NB4 (cell line): ENCODE measurements around the gene CYP11A1.

Experiments used
- DNase-seq: peaks from one replicate; pipeline ENCODE4 v3.0.0; 2010; ENCODE audit warnings: low read depth
- H3K4me3 ChIP-seq: one replicate; pipeline ENCODE4 v1.5.1; 2011; ENCODE audit warnings: mild to moderate bottlenecking, low read depth, low read length, moderate library complexity
- MYC ChIP-seq: IDR thresholded peaks from 2 replicates; pipeline ENCODE4 v1.6.1; 2011; ENCODE audit warnings: low read depth, low read length
- POLR2A ChIP-seq: IDR thresholded peaks from 2 replicates; pipeline ENCODE4 v1.6.1; 2011; ENCODE audit warnings: mild to moderate bottlenecking; ENCODE audit not compliant: insufficient read length; ENCODE audit errors: extremely low read depth
- TF ChIP-seq, protein P1 (sequence below): IDR thresholded peaks from one replicate; pipeline ENCODE4 v1.5.1; 2012; ENCODE audit warnings: low read depth, low read length
- TF ChIP-seq, protein P2 (sequence below): IDR thresholded peaks from 2 replicates; pipeline ENCODE4 v1.6.1; 2011; ENCODE audit warnings: low read depth, low read length

Gene CYP11A1

DNA sequence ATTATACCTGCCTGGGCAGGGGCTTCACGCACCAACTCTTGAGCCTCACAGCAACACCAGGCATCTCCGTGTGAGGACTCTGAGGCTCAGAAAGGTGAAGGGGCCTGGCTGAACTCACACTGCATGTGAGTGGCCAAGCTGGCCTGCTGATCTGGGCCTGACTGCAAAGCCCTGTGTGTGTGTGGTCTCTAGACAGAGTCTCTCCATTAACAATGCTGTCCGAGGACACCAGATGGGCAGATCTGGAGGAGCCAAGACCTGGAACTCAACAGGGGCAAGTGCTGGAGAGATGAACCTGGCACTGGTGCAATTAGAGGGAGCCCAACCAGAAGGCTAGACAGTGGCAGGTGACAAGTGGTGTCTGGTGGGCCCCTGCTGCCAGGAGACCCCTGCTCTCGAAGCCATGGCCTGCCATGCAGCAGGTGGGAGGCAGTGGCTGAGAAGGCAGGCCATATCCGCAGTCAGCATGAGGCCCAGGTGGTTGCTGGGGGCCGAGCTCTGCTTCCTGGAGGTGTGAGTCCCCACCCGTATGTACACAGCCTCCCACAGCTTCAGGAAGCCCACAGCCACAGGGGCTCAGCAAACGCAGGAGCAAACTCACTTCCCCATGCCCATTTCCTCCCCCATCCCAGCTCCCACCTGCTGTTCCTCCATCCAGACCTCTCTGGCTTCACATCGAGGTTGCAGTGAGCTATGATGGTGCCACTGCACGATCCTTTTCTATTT, 39.0 kb downstream of the CYP11A1 start:
- H3K4me3 ChIP-seq: no peak overlapping the region
- DNase-seq: peak; percentile 47
- TF ChIP-seq, protein P1, sequence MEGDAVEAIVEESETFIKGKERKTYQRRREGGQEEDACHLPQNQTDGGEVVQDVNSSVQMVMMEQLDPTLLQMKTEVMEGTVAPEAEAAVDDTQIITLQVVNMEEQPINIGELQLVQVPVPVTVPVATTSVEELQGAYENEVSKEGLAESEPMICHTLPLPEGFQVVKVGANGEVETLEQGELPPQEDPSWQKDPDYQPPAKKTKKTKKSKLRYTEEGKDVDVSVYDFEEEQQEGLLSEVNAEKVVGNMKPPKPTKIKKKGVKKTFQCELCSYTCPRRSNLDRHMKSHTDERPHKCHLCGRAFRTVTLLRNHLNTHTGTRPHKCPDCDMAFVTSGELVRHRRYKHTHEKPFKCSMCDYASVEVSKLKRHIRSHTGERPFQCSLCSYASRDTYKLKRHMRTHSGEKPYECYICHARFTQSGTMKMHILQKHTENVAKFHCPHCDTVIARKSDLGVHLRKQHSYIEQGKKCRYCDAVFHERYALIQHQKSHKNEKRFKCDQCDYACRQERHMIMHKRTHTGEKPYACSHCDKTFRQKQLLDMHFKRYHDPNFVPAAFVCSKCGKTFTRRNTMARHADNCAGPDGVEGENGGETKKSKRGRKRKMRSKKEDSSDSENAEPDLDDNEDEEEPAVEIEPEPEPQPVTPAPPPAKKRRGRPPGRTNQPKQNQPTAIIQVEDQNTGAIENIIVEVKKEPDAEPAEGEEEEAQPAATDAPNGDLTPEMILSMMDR: no peak
- TF ChIP-seq MYC (no peak), POLR2A (no peak)
- TF ChIP-seq, protein P2, sequence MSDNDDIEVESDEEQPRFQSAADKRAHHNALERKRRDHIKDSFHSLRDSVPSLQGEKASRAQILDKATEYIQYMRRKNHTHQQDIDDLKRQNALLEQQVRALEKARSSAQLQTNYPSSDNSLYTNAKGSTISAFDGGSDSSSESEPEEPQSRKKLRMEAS: peak; percentile 43

DNA sequence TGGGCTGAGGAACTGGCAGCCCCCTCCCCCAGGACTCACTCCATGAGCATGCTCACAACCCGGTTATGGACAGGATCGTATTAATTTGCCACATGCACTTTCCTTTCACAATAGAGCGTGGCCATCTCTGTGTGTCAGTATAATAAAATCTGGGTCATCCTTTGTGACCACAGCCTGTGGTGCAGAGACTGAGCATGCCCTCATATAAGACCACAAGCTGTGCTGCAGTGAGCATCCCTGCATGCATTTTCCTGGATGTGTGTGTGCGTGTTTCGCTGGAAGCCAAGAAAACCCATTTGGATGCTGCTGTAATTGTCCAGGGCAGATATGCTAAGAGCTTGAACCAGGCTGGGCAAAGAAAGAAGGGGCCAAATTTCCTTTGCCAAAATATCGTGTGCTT, 39.7 kb downstream of the CYP11A1 start:
- TF ChIP-seq, protein P2: no peak
- TF ChIP-seq MYC: no peak
- no peak for TF ChIP-seq POLR2A
- TF ChIP-seq, protein P1: no peak
- DNase-seq: no peak
- no peak overlapping the region for H3K4me3 ChIP-seq

DNA sequence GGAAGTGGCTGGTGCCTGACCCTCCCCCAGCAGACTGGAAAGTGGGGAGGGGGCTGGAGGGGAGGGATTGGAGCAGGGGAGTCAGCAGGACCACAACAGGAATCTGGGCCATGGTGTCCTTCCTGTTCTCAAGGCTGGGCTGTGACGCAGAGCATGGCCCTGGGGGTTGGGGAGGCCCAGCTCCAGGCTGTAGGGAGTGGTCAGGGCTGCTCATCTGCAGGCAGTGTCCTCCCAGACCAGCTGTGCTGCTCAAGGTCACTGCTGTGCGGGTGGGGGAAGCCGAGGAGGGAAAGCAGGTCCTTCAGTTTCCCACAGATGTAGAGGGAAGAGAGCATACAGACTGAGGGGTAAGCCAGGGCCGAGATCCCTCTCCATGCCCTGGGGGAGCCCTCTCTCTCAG, 40.7 kb downstream of the CYP11A1 start:
- DNase-seq: no peak
- no peak overlapping the region for H3K4me3 ChIP-seq
- TF ChIP-seq, protein P2: no peak
- TF ChIP-seq POLR2A (no peak), MYC (no peak)
- TF ChIP-seq, protein P1: no peak

DNA sequence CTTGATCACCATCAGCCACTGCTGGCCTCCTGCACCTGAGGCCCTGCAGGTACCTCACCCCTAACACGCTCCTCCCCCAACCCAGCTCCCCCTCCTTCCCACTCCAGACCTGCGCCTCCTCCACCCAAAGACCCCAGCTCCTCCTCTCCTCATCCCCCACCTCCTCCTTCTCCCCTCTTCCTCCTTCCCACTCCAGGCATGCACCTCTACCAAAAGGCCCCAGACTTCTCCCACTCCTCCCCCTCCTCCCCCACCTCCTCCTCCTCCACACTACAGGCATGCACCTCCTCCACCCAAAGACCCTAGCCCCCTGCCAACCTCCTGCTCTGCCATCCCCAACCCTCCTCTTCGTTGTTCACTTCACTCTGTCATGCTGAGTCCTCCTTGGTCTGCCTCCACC, 42.7 kb downstream of the CYP11A1 start:
- H3K4me3 ChIP-seq: no peak overlapping the region
- TF ChIP-seq MYC (no peak), POLR2A (no peak)
- TF ChIP-seq, protein P2: no peak
- TF ChIP-seq, protein P1: no peak
- no peak for DNase-seq

DNA sequence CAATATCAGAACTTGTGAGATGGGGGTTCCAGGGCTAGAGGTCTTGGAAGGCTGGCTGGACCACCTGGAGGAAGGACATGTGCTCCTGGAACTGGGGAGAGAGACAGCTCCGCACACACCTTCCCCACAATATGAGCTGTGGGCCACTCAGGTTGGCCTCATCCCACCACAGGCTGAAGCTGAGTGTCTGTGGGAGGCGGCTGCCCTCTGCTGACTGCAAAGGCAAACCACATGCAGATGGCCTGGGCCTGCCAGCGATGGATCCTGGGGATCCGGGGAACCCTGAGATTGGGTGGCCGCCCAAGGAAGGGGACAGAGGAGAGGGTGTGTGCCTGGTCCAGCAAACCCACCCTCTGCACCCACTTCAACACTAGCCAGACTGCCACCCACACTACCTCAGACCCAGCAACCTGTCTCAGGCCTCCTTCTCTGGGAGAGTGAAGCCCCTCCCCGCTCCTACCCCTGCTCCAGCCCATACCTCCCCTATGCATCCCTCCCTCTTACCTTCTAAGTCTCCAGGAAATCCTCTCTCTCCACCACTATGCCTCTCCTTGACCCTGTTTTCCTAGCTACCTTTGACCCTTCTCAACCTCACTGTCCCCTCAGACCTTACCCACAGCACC, 44.8 kb downstream of the CYP11A1 start:
- no peak overlapping the region for H3K4me3 ChIP-seq
- DNase-seq: peak; percentile 80

More for the DNA sequence above, 44.8 kb downstream of the CYP11A1 start:
- TF ChIP-seq POLR2A: no peak
- TF ChIP-seq, protein P2: peak; percentile 84
- peak; percentile 73 for TF ChIP-seq MYC
- TF ChIP-seq, protein P1: peak; percentile 90
